GM18511 (cell line): ENCODE data around the gene SLC41A1.
"Not testable (repeated sequence)": the region's sequence is repeated elsewhere in the genome, so short reads cannot be mapped to it uniquely, and the experiment has no call there.

Source experiments
- ATAC-seq: cut with Tn5 transposase; IDR thresholded peaks from one replicate; pipeline ENCODE4 v1.9.1; 2021; ENCODE audit warnings: mild to moderate bottlenecking, moderate library complexity; ENCODE audit not compliant: unreplicated experiment

Gene SLC41A1

DNA sequence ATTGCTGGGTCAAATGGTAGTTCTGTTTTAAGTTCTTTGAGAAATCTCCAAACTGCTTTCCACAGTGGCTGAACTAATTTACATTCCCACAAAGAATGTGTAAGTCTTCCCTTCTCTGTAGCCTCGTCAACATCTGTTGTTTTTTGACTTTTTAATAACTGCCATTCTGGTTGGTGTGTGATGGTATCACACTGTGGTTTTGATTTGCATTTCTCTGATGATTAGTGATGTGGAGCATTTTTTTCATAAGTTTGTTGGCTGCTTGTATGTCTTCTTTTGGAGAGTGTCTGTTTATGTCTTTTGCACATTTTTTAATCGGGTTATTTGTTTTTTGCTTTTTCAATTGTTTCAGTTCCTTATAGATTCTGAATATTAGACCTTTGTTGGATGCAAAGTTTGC, 10.3 kb upstream of the SLC41A1 start:
- ATAC-seq, result not testable (repeated sequence)

DNA sequence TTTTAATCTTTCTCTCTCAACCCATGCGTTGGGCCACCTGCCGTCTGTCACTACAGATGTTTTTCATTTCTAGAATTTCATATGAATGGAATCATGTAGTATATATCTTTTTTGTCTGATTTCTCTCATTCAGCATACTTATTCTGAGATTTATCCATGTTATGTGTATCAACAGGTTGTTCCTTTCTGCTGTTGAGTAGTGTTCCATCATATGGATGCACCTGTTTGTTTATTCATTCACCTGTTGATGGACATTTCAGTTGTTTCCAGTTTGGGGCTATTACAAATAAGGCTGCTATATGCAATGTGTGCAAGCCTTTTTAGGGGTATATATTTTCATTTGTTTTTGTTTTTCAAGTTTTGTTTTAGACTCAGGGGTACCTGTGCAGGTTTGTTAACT, 9.4 kb upstream of the SLC41A1 start:
- ATAC-seq, result no peak

DNA sequence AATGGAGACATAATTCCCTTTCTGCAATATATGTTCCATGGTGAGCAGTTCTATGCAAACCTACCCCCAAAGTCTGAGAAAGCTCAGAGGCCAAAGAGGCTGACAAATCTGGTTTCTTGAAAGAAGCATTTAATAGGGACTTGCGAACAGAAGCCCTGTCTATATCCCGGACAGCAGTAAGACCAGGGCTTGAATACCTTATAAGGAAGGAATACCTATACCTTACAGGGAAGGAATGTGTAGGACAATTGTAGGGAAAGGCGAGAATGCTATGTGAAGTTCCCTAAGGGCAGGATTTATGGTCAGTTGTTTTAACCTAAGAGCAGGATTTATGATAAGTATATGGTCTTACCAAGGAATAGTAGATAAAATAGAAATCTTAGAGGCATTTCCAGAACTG, 5.0 kb upstream of the SLC41A1 start:
- ATAC-seq, result no peak

DNA sequence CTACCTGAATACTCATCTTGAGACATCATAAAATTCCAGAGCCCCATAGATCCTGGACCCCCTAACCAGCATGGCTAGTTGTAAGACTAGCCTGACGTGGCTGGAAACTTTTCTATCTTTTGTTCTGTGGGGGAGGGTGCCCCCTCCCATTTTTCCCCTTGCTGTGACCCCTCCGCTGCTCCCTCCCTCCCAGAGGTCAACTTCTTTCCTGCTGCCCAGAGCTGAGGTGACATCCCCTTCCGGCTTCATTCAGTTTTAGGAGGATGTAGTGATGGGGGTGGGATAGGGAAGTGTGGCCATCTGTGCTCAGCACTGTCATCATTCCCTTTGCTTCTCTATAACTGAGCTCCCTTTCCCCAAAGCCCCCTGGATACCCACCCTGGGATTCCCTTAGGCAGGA, 4.4 kb upstream of the SLC41A1 start:
- no peak for ATAC-seq

DNA sequence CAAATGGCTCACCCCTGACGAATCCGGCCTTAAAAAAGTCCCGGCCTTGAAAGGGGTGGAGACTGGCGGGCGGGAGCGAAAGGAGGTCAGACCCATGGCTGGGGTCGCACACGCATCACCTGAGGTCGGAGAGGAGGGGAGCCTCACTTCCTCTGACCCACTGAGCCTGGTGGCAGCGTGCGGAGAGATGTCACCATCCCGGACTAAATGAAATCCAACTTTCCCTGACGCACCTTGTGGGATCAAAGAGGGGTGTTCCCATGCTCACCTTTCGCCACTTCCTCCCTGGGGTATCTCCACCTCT, 709 bp upstream of the SLC41A1 start:
- no peak for ATAC-seq

DNA sequence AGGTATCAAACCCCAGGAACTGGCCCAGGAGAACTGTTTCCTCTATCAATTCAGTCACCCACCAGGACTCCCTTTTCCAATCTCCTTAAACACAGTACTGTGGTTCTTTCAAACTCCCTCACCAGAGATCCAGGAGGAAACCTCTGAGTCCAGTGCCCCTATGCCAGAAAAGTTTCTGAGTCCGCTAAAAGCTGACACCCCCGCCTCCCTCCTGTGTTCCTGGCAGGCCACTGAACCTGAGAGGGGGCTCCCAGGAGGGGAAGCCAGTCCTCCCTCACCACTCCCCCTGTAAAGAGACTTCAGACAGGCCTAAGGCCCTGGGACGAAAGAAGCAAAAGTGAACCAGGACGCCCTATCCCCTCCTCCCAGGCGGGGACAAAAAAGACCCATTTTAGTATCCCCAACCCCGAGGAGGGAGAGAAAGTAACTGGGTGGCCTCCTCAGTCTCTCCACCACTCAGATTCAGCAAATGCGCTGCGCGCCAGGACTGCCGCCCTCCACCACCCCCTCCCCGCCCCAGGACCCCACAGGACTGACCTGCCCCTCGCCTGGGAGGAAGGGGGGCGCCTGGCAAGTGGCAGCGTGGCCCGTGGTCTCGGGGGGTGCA, 624 bp downstream of the SLC41A1 start:
- ATAC-seq, result peak; percentile 27

DNA sequence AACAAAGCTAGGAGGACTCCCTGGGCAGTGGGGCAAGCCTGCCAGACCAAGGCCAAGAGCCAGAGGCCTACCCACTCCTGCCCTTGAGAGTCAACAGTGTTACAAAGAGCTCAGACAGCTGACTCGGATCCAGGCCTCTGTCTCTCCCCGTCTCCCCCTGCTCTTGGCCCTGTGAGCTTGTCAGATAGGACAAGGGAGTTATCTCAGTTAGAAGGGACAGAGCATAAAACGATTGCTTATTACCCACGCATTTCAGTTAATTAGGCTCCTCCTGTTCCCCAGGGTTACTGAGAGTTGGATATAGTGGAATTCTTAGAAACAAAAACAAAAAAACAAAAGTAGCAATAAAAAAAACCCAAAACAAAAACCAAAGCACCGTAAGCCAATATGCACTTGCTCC, 1.3 kb downstream of the SLC41A1 start:
- ATAC-seq, result no peak

DNA sequence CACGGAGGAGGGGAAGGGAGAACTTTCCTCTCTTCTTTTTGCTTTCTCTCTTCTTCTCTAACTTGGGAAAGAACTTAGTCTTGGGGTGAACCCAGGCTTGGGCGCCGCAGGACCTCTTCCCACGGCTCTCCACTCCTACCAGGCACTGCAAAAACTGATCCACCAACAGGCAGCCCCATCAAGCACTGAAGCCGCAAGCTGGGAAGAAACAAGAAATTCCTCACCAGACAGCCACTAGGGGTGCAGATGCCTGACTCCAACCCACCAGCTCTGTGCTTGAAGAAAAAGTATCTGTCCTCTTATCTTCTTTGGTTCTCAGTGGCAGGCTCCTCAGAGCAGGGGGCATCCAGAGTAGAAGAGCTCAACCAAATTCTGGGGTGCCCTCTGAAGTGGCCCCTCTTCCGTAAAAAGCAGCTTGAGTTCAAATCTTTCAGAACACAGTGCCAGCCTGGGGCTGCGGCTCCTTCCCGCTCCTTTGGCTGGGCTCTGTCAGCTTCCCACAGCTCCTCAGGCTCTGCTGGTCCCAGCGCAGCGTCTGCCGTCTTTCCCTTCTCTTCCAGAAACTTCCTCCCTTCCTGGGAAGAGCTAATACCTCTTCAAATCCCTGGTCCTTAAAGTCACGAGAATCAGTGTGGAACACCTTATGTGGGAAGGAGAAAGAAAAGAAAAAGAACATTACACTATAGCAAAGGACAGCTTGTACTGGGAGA, 2.4 kb downstream of the SLC41A1 start:
- ATAC-seq, result no peak

DNA sequence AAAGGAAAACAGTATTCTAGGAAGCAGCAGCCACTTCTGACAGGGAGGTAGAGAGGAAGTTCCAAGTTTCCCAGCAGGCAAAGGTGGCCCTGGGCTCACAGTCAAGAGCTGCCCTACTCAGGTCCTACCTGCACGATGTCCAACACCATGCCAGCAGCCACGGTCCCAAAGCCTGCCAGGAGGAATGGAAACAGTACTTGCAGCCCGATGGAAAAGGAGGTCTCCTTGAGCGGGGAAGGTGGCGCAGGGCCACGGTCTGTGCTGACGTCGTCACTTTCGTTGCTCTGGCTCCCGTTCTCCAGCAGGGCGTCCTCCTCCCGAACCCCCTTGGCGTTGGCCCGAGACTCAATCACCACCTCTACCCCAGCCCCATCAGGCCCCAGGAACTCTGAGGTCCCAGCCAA, 3.1 kb downstream of the SLC41A1 start:
- no peak for ATAC-seq

DNA sequence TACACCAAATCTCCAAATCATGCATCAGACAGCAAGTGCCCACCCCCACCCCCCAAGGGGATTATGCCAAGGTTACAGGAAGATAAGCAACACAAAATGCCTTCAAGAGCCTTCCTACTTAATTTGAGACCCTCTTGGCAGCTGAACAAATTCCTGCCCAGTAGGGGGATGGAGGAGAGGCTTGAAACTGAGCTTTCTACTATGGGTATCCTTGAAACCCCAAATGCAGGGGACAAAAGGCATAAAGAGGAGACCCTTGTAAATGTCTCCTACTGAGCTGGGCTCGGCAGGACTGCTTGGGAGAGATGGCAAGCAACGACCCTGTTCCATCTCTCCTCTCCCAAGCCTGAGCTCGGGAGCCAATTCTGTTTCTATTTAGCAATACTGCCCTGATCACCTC, 3.5 kb downstream of the SLC41A1 start:
- no peak for ATAC-seq

DNA sequence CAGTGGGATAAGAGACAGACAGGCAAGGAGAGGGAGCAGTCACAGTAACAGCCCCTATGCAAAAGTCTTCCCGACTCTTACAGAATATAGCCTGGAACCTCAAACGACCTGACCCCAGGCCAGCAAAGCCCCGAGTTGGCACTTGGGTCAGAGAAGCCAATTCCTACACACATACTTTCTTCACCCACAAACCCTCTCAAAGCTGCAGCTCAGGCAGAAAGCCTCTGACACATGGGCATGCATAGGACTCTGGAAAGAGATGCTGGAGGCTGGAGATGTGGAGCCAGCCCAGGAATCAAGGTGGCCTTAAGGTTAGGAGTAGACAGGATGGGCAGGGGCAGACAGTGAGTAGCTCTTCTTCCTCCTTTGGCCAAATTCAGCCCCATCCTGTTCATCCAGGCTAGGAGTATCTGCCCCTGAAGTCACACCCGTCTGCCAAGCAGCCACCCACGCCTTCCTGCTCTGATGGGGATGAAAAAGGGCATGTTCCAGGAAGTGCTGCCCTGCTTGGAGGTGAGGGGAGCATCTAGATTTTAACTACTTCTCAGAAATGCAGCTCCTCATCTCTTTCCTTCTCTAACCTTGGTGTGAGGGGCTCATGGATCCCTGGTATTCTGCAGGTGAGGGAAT, 7.8 kb downstream of the SLC41A1 start:
- no peak for ATAC-seq

DNA sequence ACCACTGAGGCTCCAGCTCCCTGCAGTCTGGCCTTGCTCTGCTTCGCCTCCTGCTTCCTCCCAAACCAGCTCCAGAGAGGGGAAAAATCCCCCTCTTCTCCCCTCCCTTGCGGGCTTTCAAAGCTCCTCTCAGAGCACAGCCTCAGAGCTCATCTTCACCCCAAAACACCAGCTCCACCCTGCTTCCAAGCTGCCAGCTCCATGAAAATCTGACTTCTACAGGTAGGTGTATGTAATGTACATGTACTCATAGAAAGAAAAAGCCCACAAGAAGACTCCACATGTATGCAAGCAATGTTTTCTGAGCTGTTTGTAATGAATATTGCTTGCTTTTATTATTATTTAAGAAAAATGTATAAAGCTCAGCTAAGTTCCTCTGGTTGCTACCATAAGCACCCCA, 8.4 kb downstream of the SLC41A1 start:
- no peak for ATAC-seq

DNA sequence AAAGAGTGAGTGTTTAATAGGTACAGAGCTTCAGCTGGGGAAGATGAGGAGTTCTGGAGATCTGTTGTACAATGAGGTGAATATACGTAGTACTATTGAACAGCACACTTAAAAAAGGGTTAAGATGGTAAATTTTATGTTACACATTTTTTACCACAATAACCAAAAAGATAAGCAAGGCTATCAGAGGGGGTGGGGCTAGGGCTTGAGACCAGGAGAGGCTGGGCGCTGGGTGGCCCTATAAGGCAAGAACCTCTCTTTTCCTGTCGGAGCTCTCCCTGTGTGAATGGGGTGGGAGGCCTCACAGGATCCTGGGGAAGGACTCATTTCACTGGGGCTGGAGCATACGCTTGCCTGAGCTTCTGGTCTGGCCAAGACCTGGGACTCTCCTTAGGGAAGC, 9.0 kb downstream of the SLC41A1 start:
- ATAC-seq, result no peak

DNA sequence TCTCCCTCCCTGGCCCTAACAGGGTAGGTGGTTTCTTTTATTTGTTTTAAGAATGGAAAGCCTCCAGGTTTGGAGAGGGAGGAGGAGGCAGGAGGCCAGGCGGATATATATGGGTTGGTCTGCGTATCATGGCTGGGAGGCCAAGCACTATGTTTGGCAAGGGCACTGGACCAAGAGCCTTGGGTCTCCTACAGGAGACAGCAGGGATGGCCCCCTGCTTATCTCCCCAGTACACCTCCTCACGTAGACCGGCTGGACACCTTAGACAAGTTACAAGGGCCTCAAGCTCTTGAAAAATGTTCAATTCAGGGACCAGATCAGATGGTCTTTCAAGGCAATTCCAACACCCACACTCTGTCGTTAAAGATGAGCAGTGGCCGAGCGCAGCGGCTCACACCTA, 10.9 kb downstream of the SLC41A1 start:
- no peak for ATAC-seq

DNA sequence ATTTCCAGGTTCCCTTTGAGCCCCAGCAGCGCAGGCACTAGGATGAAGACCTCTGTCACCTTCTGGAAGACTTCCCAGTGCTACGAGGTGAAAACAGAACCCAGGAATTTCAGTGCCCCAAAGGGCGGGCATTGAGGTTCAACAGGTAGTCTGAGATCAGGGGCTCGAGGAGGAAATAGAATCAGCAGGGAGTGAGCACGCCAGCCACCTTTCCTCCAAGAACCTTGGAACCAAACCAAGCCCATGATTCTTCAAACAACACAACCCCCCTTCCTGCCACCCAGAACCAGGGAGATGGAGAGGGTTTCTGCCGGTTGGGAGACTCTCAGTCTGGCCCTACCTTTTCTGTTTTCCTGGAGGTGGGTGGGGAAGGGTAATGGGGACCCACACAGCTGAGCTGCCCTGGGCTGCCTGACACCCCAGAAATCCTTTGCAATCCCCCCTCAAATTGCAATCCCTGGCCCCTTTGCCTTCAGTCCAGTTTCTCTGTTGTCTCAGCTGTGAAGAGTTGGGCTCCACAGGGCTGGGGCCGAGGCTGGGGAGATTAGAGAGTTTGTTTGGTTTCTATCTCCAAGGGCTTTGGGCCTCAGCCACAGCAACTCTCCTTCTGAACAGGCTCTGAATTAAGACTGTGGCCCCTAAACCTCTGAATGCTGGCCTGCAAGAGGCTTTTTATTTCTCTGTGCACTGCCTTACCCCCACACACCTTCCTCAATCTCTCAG, 11.9 kb downstream of the SLC41A1 start:
- ATAC-seq, result no peak

DNA sequence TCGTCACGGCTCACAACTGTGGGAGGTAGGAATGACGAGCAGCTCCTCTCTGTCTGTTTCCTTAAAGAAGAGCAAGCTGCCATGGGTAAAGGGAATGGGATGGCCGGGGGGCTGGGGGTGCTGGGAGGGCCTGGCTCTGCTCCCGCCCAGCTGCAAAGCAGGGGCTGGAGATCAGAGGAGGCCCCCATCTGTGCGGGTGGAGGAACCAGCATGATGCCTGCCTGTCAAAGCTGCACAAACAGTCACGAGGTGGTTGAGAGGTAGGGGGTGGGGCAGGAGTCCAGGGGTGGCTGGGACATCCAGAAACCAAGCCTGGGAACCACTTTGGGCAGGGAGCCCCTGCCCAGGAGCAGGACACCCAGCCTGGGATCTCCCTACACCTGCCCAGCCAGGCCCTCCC, 12.6 kb downstream of the SLC41A1 start:
- ATAC-seq, result no peak

DNA sequence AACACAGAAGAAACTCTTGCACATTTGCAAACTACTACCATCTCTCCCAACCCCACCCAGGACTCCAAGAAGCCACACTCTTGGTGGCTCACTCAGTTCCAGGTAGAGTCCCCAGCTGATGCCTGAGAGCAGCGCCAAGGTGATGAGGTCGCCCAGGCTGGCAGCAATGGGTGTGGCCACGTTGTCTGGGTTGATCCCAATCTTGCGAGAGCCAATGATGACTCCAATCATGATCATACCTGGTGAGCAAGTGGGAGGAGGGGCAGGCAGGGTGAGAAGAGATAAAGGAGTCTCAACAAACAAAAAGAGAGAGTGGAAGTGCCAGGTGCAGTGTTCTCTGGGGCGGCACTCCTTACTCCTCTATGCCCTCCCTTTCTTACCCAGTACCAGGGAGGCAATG, 14.4 kb downstream of the SLC41A1 start:
- ATAC-seq, result no peak

DNA sequence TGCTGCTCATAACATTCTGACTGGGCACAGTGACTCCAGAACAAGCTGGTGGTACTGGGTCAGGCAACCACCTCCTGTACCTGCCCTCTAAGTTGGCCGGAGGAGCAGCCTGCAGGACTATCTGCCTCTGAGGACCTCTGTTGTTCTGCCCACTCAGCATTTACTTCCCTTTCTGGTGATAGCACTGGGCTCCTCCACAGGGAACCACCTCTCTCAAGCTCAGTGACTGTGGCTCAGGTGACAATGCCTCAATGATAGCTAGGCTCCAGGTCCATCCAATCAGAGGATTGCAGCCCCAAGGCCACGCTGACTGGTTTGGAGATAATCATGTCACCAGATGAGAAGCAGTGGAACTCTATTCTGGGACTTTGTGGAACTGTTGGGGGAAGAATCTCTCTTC, 15.8 kb downstream of the SLC41A1 start:
- ATAC-seq, result no peak

DNA sequence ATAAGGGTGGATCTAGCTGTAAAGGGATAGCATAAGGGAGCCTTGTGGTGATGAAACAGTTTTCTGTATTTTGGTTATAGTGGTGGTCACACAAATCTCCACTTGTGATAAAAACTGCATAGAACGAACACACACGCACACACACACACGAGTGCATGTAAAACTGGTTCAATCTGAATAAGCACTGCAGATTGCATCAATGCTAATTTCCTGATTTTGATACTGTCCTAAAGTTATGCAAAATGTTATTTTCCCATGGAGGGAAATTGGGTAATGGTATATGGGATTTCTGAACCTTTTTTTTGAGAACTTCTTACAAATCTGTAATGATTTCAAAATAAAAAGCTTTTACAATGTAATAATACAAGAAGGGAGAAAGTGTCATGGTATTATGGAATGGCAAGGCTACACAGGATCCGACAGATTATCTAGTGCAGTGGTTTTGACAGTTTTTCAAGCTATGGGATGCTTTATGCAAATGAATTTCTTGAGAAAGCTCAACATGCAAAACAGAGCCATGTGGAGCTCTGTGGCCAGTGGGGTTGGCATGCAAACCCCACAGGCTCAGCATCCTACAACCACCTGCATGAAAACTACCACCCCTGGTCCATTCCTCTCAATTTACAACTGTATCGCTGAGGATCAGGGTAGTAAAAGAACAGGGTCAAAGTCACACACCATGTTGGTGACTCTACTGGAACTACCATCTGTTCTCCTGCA, 18.8 kb downstream of the SLC41A1 start:
- no peak for ATAC-seq

DNA sequence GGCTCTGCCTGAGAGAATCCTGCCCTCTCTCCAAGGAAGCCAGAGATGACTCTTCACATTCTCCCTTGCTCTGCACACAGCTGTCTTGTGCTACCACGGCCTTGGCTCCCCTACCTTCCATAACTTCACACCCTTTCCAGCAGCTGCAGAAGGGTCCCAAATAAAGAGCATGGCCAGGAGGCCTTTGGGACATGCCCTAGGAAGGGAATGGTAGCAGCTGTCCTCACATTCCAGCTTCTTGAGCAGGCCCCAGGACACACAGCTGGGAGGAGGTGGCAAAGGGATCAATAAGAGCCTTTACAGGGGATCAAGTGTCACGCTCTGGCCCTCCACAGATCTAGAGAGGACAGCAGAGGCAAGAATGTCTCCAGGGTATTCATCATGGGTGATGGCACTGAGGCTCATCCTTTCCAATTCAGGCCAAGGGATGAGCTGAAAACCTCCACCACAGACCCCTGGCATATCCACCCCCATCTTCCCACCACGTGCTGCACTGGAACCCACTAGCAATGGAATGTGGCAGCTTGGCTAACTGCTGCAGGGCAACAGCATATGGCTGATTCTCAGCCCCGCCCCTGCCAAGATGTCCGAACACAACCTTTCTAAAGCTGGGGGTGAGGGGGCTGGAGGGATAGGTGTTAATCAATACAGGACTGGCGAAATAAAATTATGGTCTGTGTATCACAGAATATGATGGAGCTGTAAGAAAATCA, 19.9 kb downstream of the SLC41A1 start:
- no peak for ATAC-seq

DNA sequence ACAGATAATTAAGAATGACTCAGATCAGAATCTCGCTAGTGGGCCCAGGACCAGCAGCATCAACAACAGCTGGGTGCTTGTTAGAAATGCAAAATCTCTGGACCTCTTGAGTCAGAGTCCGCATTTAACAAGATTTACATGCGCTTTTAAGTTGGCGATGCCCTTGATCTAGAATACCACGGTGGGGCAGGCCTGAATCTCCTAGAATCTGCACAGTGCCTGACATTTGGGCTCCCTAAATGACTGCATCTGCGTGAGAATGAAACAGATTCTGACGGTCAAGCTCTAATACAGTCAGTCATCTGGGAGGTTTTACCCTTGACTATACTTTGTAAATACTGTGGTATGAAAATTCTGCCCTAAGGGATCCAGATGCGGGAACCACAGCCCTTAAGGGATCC, 20.5 kb downstream of the SLC41A1 start:
- ATAC-seq, result no peak
